ENCODE results near the gene FSCB.

- TF ChIP-seq CTCF (IDR thresholded peaks at IDR 0.05; ENCODE audit: insufficient read depth, low read depth, low read length) (no peak), EZH2 (IDR thresholded peaks at IDR 0.05; ENCODE audit: insufficient read depth, low read length) (no peak)
Observed at GRCh38 chr14:44531658-44532057, 24.6 kb upstream of the FSCB start.
